OCI-LY1 (cell line): ENCODE results near the gene UBE2L6.

Experiments used
- H2AFZ ChIP-seq: fragments of 200-600 bp; sonication (generic), shearing (Covaris generic); 2 replicates; pipeline ENCODE4 v1.6.0; 2014; ENCODE audit warnings: antibody characterized with exemption, mild to moderate bottlenecking, low read length
- H3F3A ChIP-seq: fragments of 200-600 bp; sonication (generic), shearing (Covaris generic); 2 replicates; pipeline ENCODE4 v1.6.0; 2014; ENCODE audit warnings: mild to moderate bottlenecking, antibody characterized with exemption, low read length, moderate library complexity; ENCODE audit not compliant: insufficient read depth
- H3K27ac ChIP-seq: fragments of 200-600 bp; sonication (generic); 2 replicates; pipeline ENCODE4 v1.5.1; 2014; ENCODE audit warnings: low read length, mixed run types, mild to moderate bottlenecking, low read depth; ENCODE audit not compliant: poor library complexity, severe bottlenecking
- H3K27me3 ChIP-seq: fragments of 200-600 bp; sonication (generic); 2 replicates; pipeline ENCODE4 v1.6.0; 2014; ENCODE audit warnings: antibody characterized with exemption, mild to moderate bottlenecking, low read length, moderate library complexity; ENCODE audit not compliant: insufficient read depth
- H3K36me3 ChIP-seq: fragments of 200-600 bp; sonication (generic); 2 replicates; pipeline ENCODE4 v1.6.1; 2014; ENCODE audit warnings: mild to moderate bottlenecking, antibody characterized with exemption, low read length, moderate library complexity, mixed read lengths; ENCODE audit not compliant: insufficient read depth
- H3K4me1 ChIP-seq: fragments of 200-600 bp; sonication (generic); 2 replicates; pipeline ENCODE4 v1.5.1; 2014; ENCODE audit warnings: mild to moderate bottlenecking, low read length, moderate library complexity; ENCODE audit not compliant: insufficient read depth, severe bottlenecking
- H3K4me2 ChIP-seq: fragments of 200-600 bp; sonication (generic), shearing (Covaris generic); 2 replicates; pipeline ENCODE4 v1.6.1; 2014; ENCODE audit warnings: low read length
- H3K4me3 ChIP-seq: fragments of 200-600 bp; sonication (generic); 2 replicates; pipeline ENCODE4 v1.5.1; 2014; ENCODE audit warnings: low read length, low read depth, mild to moderate bottlenecking, mixed read lengths; ENCODE audit not compliant: poor library complexity, severe bottlenecking
- H3K79me2 ChIP-seq: fragments of 200-600 bp; shearing (Covaris generic); 2 replicates; pipeline ENCODE4 v1.6.1; 2016; ENCODE audit warnings: mixed run types, low read length, mixed read lengths; ENCODE audit not compliant: insufficient read depth
- H3K9ac ChIP-seq: fragments of 200-600 bp; sonication (generic), shearing (Covaris generic); 2 replicates; pipeline ENCODE4 v1.6.1; 2014; ENCODE audit warnings: mild to moderate bottlenecking, low read length, mixed read lengths
- H3K9me2 ChIP-seq: fragments of 200-600 bp; sonication (generic), shearing (Covaris generic); 2 replicates; pipeline ENCODE4 v1.6.1; 2014; ENCODE audit warnings: low read depth, mild to moderate bottlenecking, low read length, mixed read lengths
- H3K9me3 ChIP-seq: fragments of 200-600 bp; shearing (Covaris generic); 2 replicates; pipeline ENCODE4 v1.6.1; 2014; ENCODE audit warnings: low read length, mixed read lengths
- H4K20me1 ChIP-seq: fragments of 200-600 bp; sonication (generic), shearing (Covaris generic); 2 replicates; pipeline ENCODE4 v1.6.0; 2016; ENCODE audit warnings: mild to moderate bottlenecking, low read length; ENCODE audit not compliant: insufficient read depth
- EZH2 ChIP-seq: fragments of 200-600 bp; sonication (generic), shearing (Covaris generic); IDR thresholded peaks from 2 replicates; pipeline ENCODE4 v1.8.0; 2017; ENCODE audit warnings: borderline replicate concordance, mixed run types, mild to moderate bottlenecking, antibody characterized with exemption, low read length, moderate library complexity, mixed read lengths
- TF ChIP-seq, protein P1 (sequence below): fragments of 200-600 bp; sonication (generic), shearing (Covaris generic); IDR thresholded peaks from 2 replicates; pipeline ENCODE4 v1.5.1; 2017; ENCODE audit warnings: mild to moderate bottlenecking, antibody characterized with exemption, low read length, moderate library complexity, mixed read lengths

UBE2L6 gene

GRCh38 chr11:57513911-57514537 is 53.4 kb downstream of the UBE2L6 start:
- H3K36me3 ChIP-seq = peaks cover 6% of the 10 kb centered on the region; the same call in 1 of the 2 replicates
- no peaks in the 10 kb centered on the region for H3K9me3 ChIP-seq
- H3K4me3 ChIP-seq = peak overlapping the region; percentile 83
- TF ChIP-seq, protein P1, sequence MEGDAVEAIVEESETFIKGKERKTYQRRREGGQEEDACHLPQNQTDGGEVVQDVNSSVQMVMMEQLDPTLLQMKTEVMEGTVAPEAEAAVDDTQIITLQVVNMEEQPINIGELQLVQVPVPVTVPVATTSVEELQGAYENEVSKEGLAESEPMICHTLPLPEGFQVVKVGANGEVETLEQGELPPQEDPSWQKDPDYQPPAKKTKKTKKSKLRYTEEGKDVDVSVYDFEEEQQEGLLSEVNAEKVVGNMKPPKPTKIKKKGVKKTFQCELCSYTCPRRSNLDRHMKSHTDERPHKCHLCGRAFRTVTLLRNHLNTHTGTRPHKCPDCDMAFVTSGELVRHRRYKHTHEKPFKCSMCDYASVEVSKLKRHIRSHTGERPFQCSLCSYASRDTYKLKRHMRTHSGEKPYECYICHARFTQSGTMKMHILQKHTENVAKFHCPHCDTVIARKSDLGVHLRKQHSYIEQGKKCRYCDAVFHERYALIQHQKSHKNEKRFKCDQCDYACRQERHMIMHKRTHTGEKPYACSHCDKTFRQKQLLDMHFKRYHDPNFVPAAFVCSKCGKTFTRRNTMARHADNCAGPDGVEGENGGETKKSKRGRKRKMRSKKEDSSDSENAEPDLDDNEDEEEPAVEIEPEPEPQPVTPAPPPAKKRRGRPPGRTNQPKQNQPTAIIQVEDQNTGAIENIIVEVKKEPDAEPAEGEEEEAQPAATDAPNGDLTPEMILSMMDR = no peak
- no peak for TF ChIP-seq EZH2
- no peaks in the 10 kb centered on the region for H3K27me3 ChIP-seq
- H2AFZ ChIP-seq = no peak overlapping the region
- H4K20me1 ChIP-seq = no peaks in the 10 kb centered on the region
- no peaks in the 10 kb centered on the region for H3K9me2 ChIP-seq
- H3F3A ChIP-seq = no peaks in the 10 kb centered on the region
- peak overlapping the region; percentile 82 for H3K9ac ChIP-seq
- H3K4me2 ChIP-seq = peak overlapping the region; percentile 88
- peak overlapping the region; percentile 77 for H3K27ac ChIP-seq
- H3K4me1 ChIP-seq = peaks cover 33% of the 10 kb centered on the region
- H3K79me2 ChIP-seq = no peaks in the 10 kb centered on the region

GRCh38 chr11:57513452-57513795 is 54.0 kb downstream of the UBE2L6 start:
- H3K9ac ChIP-seq = peak overlapping the region; percentile 82; the same call in 1 of the 2 replicates
- H3K9me2 ChIP-seq = no peaks in the 10 kb centered on the region
- peaks cover 33% of the 10 kb centered on the region for H3K4me1 ChIP-seq
- peak overlapping the region; percentile 83 for H3K4me3 ChIP-seq
- peak overlapping the region; percentile 88 for H3K4me2 ChIP-seq
- peak overlapping the region; percentile 77 for H3K27ac ChIP-seq
- no peaks in the 10 kb centered on the region for H3K79me2 ChIP-seq
- H4K20me1 ChIP-seq = no peaks in the 10 kb centered on the region
- no peak overlapping the region for H2AFZ ChIP-seq
- peaks cover 6% of the 10 kb centered on the region; the same call in 1 of the 2 replicates for H3K36me3 ChIP-seq
- TF ChIP-seq EZH2 = no peak
- TF ChIP-seq, protein P1 = no peak
- no peaks in the 10 kb centered on the region for H3K9me3 ChIP-seq
- H3K27me3 ChIP-seq = no peaks in the 10 kb centered on the region
- no peaks in the 10 kb centered on the region for H3F3A ChIP-seq

- no peak for TF ChIP-seq EZH2
- TF ChIP-seq, protein P1 = no peak
- Histone ChIP-seq H3K9ac (peak overlapping the region; percentile 82; the same call in 1 of the 2 replicates), H3F3A (no peaks in the 10 kb centered on the region), H3K4me1 (peaks cover 33% of the 10 kb centered on the region), H4K20me1 (no peaks in the 10 kb centered on the region), H3K27ac (peak overlapping the region; percentile 77), H3K4me2 (peak overlapping the region; percentile 88), H3K36me3 (peaks cover 7% of the 10 kb centered on the region; the same call in 1 of the 2 replicates), H3K4me3 (peak overlapping the region; percentile 83), H3K79me2 (no peaks in the 10 kb centered on the region), H2AFZ (no peak overlapping the region), H3K9me2 (no peaks in the 10 kb centered on the region), H3K27me3 (no peaks in the 10 kb centered on the region), H3K9me3 (no peaks in the 10 kb centered on the region)
Measured at GRCh38 chr11:57512646-57513451, 54.6 kb downstream of the UBE2L6 start.
